Upper lobe of left lung (tissue), 4 donors: ENCODE measurements around the gene CTAG1A.

Experiments
- EP300 ChIP-seq, 4 donors: sonication (generic); formaldehyde crosslinking; IDR thresholded peaks; one replicate each; pipeline ENCODE4 v1.5.1; 2017; ENCODE audit warnings: antibody characterized with exemption in 4 of 4, control low read depth in 2 of 4
- TF ChIP-seq, protein P1 (sequence below), 6 experiments: fragments of 450-650 bp in 4 of 6; fragments of 200-600 bp in 2 of 6; sonication (generic) in 2 of 6; IDR thresholded peaks; one replicate each; pipeline ENCODE4 v1.5.1; 2016 to 2019; ENCODE audit warnings: antibody characterized with exemption in 6 of 6

GRCh38 chrX:154592505-154592904, 7.6 kb downstream of the CTAG1A start:
- no peak for TF ChIP-seq EP300 (IDR thresholded peaks at IDR 0.05)
- TF ChIP-seq, protein P1, sequence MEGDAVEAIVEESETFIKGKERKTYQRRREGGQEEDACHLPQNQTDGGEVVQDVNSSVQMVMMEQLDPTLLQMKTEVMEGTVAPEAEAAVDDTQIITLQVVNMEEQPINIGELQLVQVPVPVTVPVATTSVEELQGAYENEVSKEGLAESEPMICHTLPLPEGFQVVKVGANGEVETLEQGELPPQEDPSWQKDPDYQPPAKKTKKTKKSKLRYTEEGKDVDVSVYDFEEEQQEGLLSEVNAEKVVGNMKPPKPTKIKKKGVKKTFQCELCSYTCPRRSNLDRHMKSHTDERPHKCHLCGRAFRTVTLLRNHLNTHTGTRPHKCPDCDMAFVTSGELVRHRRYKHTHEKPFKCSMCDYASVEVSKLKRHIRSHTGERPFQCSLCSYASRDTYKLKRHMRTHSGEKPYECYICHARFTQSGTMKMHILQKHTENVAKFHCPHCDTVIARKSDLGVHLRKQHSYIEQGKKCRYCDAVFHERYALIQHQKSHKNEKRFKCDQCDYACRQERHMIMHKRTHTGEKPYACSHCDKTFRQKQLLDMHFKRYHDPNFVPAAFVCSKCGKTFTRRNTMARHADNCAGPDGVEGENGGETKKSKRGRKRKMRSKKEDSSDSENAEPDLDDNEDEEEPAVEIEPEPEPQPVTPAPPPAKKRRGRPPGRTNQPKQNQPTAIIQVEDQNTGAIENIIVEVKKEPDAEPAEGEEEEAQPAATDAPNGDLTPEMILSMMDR (IDR thresholded peaks at IDR 0.05) = no peak
